ENCODE results near the gene CASTOR1.

Gene CASTOR1

DNA sequence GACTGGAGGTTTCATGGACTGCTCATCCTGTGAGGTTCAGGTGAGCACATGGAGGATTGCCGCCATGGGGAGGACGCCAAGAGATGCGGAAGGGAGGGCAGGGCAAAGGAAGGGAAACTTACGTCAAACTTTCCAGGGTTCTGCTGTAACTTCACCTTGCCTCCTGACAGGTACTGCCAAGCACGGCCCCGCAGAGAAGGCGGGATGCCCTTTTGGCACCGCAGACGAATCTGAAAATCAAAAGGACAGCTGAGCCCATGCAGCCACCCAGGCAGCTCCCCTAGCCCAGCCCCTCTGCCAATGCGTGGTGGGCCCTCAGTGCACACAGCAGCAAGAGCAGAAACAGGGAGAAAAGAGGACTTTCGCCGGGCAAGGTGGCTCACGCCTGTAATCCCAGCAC is 10.0 kb upstream of the CASTOR1 start:
- DNase-seq (ENCODE audit: low read depth in 2 of 2) = no peak

DNA sequence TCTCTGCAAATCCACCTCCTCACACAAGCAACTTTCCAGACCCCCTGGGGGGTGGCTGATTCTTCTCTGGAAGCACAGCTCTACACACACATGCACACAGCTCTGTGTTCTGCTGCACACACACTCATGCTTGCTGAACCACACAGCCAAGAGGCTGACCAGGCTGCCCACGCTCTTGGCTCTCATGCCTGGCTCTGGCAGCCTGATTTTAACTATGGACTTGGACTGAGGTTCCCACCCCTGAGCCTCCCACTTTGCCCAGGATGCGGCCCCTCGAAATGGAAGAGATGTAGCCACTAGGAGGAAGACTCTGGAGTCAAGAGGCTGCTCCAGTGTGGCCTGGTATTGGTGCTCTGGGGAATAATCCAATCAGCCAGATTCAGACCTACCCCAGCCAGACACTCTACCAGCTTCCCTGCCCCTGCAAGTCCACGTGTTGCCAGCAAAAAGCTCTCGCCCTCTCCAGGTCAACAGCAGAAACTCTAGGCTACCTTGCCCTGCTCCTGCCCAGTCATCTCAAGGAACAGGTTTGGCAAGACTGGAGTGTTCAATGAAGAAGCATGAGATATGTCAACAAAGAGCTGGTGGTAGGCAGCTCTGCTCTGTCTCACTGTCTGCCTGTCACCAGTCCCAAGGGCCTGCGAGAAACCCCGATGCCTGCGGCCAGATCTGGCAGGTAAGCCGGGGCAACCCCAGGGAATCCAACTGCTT is 8.8 kb upstream of the CASTOR1 start:
- DNase-seq (ENCODE audit: low read depth in 2 of 2) = no peak

DNA sequence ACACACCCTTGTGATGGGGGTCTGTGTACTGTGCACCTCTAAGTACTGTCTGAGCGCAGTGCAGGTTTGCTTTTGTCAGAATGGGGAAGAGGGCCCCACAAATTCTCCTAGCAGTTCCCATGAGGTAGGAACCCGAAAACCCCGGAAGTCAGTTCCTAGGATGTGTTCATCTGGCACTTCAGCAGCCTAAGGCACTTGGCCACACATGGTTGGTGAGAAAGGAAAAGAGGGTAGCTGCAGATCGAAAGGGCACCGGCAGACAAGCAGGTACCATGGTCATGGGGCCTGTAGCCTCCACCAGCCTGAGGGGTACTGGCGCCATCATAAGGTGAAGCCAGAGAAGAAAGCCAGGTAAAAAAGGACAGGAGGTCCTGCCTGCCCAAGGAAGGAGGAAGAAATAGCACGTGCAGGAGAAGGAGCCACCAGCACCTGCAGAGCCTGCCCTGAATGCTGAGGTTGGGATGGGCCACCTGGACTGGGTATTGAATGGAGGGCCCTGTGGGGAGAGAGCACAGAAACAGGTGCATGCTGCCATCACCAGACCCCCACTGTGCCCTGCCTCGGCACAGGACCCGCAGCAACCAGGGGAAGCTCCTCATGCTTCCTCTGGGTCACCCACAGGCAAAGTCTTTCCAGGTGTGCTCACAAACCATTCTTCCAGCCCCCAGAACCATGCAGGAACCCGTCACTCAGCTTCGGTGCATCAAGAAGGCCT is 8.1 kb upstream of the CASTOR1 start:
- DNase-seq (ENCODE audit: low read depth in 2 of 2) = no peak

DNA sequence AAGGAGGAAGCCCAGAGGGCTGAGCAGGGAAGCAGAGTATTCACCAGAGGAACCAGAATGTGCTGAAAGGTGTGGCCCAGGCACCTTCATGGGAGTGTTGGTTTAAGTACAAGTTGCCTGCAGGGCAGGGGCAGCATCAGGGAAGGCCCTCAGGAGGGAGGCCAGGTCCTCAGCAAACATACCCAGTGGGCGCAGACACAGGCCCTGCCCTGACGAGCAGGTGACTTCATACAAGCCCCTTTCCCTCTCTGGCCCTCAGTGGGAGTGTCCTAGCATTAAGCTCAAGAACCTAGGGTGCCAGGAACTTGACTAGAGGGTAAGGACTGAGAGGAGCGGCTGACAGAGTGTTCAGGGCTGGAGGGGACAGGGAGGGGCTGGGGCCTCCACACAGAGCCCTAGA is 7.5 kb upstream of the CASTOR1 start:
- DNase-seq (ENCODE audit: low read depth in 2 of 2) = no peak

DNA sequence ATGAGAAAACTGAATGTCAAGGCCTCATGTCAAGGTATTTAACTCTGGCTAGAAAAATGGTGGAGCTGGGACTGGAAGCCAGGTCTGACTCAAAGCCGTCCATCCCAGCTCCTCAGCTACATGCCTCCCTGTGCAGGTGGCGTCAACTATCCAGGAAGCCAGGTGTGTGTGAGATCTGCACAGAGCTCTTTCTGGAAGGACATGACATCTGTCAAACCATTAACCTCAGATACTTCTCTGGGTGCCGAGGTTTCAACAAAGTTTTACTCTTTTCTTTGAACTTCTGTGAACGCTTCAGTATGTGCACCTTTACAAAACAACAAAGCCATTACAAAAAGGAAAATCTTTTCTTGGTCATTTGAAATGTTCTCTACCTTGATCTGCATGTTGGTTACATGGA is 7.0 kb upstream of the CASTOR1 start:
- DNase-seq (ENCODE audit: low read depth in 2 of 2) = no peak

DNA sequence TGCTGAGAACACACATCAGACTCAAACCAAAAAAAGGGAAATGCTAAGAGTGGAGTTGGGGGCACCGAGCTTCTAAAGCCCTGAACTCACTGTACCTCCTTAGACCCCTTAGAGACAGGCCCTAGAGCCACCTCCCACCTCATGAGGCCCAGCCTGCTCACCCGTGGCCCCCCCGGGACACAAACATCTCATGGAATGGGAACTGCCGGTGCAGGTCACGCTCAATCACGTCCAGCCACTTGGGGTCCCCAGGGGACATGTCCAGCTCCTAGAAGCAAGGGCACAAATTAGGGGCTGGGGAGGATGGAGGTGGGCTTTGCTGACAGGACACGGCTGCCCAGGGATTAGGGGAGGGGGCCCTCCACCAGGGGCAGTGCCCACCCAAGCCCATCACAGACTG is 6.3 kb upstream of the CASTOR1 start:
- DNase-seq (ENCODE audit: low read depth in 2 of 2) = no peak

DNA sequence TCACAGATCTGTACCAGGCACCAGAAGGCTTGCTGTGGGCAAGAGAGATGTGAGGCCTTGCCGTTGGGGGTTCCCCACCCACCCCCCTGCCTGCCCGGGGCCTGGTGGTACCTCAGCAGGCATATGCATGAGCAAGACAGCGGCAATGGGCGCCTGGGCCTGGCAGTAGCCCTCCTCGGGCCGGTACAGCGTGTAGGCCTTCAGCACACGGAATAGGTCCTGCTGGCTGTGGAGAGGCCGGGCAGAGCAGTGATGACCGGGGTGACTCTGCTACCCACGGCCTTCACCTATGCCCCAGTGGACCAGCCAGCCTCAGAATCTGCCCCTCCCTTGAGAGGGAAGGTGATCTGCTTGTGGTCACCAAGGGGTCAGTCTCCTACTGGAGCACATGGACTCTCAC is 5.5 kb upstream of the CASTOR1 start:
- no peak for DNase-seq (ENCODE audit: low read depth in 2 of 2)

DNA sequence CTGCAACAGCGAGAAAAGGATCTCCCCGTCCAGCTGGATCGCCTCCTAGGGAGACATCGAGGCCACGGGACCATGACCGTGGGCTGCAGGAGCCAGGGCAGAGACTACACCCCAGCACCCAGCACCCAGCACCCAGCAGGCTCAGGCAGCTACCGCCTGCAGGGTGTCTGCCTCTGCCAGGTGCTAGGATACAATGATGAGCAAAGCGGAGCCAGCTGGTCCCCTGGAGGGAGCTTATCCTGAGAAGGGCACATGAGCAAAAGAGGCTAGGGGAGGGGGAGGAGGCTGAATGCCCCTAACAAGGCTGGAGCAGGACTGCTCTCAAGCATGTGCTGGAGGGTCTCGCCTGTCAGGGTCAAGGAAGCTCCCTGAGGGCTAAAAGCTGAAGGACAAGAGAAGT is 4.8 kb upstream of the CASTOR1 start:
- DNase-seq (ENCODE audit: low read depth in 2 of 2) = no peak

DNA sequence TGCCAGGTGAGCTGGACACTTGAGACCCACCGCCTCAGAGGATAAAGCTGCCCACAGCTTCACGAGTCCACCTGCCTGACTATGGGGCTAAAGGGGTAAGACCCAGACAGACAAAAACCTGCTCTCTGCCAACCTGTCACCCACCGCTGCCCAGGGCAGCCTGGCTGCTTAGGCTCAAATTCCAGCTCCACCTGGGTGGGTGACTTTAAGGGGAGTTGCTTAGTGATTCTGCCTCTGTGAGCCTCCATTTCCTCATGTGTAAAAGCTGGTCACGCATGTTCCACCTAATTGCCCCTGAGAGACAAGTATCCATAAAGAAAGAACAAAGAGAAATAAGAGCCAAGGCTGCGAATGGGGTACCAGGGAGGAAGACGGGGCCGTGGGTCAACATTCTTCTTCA is 3.7 kb upstream of the CASTOR1 start:
- DNase-seq (ENCODE audit: low read depth in 2 of 2) = no peak

DNA sequence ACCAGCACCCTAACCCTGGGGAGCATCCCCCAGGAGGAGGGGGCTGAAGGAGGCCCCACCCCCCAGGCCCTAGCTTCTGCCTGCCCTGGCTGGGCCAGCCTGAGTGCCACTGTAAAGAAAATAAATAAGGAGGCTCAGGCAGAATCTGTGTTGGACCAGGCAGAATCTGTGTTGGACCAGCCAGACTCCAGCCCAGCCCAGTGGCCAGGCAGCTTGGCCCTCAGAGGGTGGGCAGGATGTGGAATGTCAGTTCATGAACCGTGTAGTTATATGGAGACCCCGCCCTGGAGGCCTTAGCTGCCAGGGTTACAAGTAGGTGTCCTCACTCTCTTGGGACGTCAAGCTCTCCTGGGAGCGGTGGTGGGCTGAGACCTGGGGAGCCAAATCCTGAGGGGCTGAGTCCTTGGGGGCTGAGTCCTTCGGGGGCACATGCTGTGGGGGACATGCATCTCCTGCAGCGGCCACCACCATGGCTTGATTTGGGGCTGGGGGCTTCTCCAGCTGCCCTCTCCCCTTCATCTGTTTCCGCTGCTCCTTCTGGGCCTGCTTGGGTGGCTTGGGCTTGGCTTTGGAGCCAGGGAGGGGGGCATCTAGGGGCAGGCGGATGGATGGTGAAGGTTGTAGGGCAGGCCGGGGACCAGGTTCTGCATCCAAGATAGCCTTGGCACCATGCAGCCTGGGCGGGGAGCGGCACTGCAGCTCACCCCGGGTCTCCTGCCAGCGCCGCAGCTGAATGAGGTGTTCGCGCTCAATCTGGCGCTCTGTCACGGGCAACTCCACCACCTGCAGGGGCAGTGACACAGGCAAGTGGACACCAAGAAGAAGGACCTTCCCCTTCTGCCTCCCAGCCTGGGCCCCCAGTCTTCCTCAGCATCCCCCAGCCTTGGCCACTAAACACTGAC is 3.0 kb upstream of the CASTOR1 start:
- no peak for DNase-seq (ENCODE audit: low read depth in 2 of 2)

DNA sequence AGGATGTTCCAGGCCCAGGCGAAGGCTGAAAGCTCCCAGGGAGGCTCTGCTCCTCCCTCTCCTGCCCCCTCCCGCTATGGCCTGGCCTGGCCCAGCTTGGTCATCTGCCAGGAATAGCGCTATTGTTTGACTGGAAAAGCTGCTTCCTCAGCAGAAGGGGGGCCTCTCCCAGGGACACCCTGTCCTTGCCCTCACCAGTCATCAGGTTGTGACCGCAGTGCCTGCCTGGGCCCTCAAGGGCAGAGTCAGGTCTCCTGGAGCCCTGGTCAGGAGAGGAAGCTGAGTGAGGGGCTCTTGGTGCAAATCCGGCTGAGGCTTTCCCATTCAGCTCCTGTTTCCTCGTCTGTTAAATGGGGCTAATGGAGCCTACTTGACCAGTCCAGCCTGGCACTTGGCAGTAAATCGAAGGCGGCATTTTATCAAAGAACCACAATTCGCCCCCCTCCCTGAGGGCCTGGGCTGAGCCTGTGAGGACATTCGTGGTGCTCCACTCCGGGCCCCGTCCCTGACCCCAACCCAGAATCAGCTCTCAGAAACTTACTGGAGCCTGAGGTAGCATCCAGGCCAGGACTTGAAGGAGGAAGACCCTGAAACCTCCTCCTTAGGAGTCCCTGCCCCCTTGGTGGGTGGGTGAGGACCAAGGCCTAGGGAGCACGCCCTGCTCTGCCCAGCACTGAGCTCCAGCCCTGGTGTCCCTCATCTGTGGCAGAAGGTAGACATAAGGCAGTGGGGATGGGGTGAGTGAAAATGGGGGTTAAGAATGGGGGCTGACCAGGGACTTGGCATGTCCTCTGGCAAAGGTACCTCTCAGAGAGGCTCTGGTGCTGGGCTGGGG is 2.0 kb upstream of the CASTOR1 start:
- DNase-seq (ENCODE audit: low read depth in 2 of 2) = no peak

DNA sequence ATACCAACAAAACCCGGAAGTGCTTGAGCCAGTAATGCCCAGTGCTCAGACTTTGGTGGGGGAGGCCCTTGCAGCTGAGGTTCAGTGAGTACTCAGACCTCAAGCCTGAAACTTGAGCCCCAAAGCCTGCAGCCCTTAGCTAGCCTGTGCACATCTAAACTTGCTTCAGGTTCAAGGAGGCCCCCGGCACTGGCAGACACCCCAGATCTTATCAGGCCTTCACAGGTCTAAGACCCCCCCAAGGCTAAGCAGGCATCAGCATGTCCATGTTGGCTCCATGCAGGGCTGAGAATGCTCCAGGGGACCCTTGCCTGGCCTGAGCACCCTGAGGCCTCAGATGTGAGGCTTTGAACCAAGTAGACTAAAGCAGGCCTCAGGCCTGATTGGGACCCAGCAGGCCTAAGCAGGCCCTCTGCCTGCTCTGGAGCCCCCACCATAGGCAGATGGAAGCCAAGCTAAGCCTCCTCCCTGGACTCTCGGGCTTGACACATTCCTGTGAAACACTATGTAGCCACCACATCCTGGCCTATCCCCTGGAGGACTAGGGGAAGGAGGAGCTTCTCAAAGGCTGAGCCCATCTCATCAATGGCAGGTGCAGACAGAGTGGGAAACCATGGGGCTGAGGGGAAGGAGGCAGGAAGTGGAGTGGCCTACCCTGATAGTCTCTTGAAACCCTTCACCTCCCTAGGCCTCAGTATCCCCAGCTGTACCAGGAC is 1.2 kb upstream of the CASTOR1 start:
- DNase-seq (ENCODE audit: low read depth in 2 of 2) = no peak

DNA sequence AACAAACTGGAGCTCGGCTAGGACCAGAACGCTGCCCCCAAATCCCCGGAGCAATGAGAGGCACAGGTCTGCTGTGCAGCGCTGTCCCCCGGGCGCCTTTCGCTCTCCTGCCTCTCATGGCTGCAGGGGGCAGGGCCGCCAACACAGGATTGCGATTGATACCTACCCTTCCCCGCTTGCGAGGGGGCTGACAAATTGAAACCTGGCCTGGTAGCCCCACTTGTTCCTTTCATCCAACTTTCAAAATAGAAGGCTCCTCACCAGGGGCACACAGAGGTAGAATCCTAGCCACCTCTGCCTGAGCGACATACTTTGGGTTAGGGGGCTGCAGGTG is 642 bp upstream of the CASTOR1 start:
- no peak for DNase-seq (ENCODE audit: low read depth in 2 of 2)

DNA sequence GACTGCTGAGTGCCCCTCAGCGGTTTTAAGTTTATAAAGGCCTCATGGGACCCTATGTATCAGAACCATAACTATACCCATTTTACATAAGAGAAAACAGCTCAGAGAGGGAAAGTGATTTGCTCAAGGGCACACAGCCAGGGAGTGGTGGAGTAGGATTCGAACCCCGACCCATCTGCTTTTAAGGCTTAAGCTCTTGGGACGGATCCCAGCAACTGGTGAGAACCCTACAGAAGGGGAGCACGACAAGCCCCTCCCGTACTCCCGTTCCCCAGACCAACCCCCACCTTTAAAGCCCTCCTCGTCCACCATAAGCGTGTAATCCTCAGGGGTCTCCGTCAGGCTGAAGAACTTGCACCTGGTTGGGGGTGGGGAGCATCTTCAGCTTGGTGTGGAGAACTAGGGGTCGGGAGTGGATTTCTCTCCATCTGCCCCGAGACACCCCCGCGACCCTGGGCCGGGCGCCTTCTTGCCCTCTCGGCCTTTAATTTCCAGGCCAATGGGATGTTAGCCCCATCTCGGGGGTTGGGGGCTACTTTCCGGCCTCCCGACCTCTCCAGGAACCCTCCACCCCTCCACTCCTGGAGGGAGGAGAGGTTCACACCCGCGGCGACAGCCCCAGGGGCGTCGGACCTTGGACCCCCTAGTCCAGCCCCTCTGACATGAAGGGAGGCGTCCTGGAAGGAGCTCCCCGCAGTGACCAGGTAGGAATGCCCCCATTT is 725 bp downstream of the CASTOR1 start:
- no peak for DNase-seq (ENCODE audit: low read depth in 2 of 2)

DNA sequence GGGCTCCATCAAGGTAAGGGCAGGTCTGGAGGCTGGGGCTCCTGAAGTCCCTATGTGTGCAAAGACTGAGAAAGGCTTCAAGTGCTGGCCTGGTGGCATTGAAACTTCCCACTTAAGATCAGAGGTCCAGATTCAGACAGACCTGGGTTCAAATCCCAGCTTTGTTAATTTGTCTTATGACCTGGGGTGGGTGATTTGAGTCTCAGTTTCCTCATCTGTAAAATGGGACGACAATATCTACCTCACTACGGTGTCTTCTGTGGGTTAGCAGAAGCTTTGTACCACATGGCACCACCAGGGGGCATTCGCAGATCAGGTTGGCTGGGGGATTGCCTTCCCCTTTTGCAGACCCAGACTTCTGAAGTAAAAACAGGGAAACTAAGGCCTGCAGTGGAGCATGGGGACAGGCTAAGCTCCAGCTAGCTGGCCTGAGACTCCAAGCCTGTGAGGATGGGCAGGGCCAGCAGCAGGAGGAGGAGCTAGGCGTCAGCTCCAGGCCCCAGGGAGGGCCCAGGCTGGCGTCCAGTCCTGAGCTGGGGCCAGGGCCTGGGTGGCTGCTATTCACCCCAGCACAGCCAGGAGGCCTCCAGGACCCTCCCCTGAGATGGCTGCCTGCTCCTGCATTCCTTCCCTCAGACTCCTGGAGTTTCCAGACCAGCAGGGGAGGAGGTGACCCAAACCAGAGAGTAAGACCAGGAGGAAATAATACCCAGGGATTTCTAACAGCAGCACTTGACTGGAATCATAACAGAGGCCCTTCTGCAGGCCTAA is 1.5 kb downstream of the CASTOR1 start:
- DNase-seq (ENCODE audit: low read depth in 2 of 2) = peak; percentile 63 to 82

DNA sequence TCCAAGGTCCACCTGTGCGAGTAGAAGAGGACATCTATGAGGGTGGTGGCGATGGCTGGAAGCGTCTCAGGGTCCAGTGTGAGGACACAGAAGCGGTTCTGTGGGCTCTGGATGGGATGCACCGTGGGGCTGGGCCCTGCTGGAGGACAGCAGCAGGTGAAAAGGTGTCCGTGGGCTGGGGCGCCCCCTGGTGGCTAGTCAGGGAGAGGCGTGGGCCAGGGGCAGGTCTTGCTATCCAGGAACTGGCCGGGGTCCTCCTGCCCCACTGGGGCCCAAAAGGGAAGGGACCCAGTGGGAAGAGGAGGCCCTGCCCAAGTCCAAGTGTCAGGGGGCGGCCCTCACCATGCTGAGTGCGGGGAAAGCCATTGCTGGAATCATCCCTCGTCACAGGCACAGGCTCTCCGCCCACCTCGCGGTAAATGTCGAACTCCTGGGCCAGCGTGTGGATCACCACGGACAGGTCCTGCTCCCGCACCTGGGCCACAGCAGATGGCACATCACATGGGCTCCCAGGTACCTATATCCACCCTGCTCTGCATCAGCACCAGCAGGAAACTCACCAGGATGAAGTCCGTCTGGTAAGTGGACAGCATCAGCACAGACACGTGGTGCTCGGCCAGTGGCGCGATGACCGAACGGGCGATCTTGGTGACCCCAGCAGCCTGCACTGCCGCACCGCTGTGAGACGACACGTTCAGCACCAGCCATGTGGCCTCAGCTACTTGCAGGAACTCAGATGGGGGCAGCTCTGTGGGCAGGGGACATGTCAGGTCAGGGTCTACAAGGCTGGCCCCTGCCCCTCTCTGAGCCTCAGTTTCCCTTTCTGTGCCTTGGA is 2.3 kb downstream of the CASTOR1 start:
- DNase-seq (ENCODE audit: low read depth in 2 of 2) = peak; percentile 54 to 66

DNA sequence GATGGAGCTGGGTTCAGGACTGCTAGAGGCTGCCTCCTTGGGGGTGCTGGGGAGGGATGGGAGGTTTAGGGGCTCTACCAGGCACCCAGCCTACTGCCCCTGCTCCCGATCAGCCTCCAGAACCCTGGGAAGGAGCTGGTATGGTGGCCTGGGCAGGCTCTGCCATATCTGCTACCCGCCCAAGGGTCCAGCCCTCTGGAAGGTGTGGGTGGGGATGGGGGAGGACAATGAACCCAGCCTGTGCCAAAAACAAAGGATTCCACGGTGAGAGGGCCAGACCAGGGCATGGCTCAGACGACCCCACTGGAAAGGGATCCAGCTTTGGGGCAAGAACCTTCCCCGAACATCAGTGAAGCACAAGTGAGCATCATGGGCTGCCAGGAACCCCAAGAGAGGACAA is 3.0 kb downstream of the CASTOR1 start:
- no peak for DNase-seq (ENCODE audit: low read depth in 2 of 2)

DNA sequence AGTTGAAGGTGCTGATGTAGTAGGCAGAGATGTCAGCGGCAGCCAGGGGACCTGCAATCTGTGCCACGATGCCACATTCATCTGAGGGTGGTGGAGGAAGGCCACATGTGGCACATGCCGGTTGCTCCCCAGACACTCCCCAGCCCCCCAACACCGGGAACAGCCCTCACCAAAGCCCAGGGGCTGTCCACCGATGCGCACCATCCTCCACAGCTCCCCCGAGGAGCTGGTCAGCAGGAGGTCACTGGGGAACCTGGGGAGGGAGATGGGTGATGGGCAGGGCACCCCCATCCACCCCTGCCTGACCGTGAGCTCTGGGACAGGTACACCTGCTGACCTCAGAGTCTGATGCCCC is 3.5 kb downstream of the CASTOR1 start:
- no peak for DNase-seq (ENCODE audit: low read depth in 2 of 2)

Measured in stimulated activated CD8-positive, alpha-beta memory T cell treated with anti-CD3 and anti-CD28 coated beads, Interleukin-15, amount 100 ng/mL, for 4 hours (primary cell).